Cardiac muscle cell (in vitro differentiated cells and primary cell): ENCODE measurements around the gene NUCKS1. TPM values are rescaled to one million over a fixed set of nuclear protein-coding genes. Genes with fewer than 3 reads are reported as not detected.

ENCODE experiments used
- DNase-seq, 2 donors: peaks; one replicate each; pipeline versions ENCODE4 v3.0.0 to v3.0.0-alpha.2; 2010 to 2017; ENCODE audit warnings: low read depth in 1 of 2, low spot score in 1 of 2
- H3K27ac ChIP-seq: fragments of 200-600 bp; sonication (generic); 2 replicates; pipeline ENCODE4 v1.5.1; 2016
- H3K27me3 ChIP-seq: fragments of 200-600 bp; sonication (generic); 2 replicates; pipeline ENCODE4 v1.6.0; 2016; ENCODE audit warnings: control low read depth
- H3K36me3 ChIP-seq: fragments of 200-600 bp; sonication (generic); 2 replicates; pipeline ENCODE4 v1.5.1; 2016; ENCODE audit warnings: control low read depth
- H3K4me1 ChIP-seq: fragments of 200-600 bp; sonication (generic); 2 replicates; pipeline ENCODE4 v1.8.1; 2017; ENCODE audit warnings: low read depth, mild to moderate bottlenecking, mixed run types
- H3K4me3 ChIP-seq: fragments of 200-600 bp; sonication (generic); 2 replicates; pipeline ENCODE4 v1.5.1; 2016; ENCODE audit warnings: mild to moderate bottlenecking
- H3K9me3 ChIP-seq: fragments of 200-600 bp; sonication (generic); 2 replicates; pipeline ENCODE4 v1.5.1; 2017; ENCODE audit warnings: low read depth, mild to moderate bottlenecking, control low read depth
- polyA plus RNA-seq: library from polyadenylated mRNA; unstranded; fragments of >200 nt; fragmentation: Nextera tagmentation; extraction: Ambion mirVana; gene quantifications from 2 replicates; pipeline ENCODE4 v1.2.1, GENCODE V29; 2016
- total RNA-seq: library from RNA; depleted of rRNA; stranded (reverse); fragments of >200 nt; gene quantifications from 2 replicates; pipeline ENCODE4 v1.2.3, GENCODE V29; 2016
- TF ChIP-seq, protein P1 (sequence below): IDR thresholded peaks from 2 replicates; pipeline ENCODE4 v1.5.1; 2012; ENCODE audit warnings: low read depth, mild to moderate bottlenecking, low read length

The NUCKS1 gene, protein sequence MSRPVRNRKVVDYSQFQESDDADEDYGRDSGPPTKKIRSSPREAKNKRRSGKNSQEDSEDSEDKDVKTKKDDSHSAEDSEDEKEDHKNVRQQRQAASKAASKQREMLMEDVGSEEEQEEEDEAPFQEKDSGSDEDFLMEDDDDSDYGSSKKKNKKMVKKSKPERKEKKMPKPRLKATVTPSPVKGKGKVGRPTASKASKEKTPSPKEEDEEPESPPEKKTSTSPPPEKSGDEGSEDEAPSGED
- total RNA-seq (100 and 175 TPM in 2 replicates), polyA plus RNA-seq (47.0 and 80.9 TPM in 2 replicates)

DNA sequence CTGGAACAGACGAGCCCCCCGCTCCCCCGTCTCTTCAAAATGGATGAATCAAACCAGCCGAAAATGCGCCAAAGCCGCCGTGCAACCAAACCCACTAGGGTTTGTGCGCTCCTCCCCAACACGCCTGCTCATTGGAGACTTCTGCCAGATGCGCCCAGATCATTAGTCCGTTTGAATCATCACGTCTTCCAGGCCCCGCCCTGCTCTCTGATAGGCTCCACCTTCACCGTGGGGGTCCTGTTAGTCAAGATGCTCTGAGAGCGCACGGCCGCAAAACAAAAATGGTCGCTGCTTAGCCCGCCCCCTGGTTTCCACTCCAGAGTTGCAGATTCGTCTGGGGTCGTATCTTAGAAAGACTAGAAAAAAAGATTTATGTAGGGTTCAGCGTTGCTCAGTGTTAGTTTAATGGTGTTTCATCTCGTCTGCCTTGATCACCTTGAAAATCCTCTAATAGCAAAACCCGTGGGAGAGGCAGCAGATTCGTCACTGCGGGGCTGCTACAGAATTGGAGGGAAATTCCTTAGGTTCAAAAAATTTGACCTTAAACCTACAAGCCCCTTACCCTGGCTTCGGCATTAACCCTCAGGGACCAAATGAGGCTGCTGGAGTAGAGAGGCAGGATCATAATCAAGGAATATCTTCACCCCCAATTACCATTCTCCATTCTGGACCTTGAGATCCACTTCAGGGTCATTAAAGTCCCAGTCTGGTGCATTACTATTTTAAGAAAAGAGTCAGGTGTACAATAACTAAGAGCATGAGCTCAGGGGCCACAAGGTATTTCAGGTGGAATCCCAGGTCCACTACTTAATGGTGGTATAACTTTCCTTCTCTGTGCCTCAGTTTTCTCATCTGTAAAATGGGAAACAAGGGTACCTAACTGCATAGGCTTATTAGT, at the start of gene NUCKS1:
Gene NUCKS1, minus strand, starts transcription at position 45 of the 898 bp plus-strand sequence. CDS start 209 bp downstream, outside the sequence.
- peaks cover 19% of the 10 kb centered on the region for H3K4me1 ChIP-seq
- peak within 1 kb of the TSS; percentile 99 for H3K27ac ChIP-seq
- H3K9me3 ChIP-seq: no peaks in the 10 kb centered on the region
- H3K36me3 ChIP-seq: no peaks in the 10 kb centered on the region
- DNase-seq: peak; percentile 98 to 100
- H3K27me3 ChIP-seq: no peaks in the 10 kb centered on the region
- peak within 1 kb of the TSS; percentile 95 for H3K4me3 ChIP-seq
- TF ChIP-seq, protein P1, sequence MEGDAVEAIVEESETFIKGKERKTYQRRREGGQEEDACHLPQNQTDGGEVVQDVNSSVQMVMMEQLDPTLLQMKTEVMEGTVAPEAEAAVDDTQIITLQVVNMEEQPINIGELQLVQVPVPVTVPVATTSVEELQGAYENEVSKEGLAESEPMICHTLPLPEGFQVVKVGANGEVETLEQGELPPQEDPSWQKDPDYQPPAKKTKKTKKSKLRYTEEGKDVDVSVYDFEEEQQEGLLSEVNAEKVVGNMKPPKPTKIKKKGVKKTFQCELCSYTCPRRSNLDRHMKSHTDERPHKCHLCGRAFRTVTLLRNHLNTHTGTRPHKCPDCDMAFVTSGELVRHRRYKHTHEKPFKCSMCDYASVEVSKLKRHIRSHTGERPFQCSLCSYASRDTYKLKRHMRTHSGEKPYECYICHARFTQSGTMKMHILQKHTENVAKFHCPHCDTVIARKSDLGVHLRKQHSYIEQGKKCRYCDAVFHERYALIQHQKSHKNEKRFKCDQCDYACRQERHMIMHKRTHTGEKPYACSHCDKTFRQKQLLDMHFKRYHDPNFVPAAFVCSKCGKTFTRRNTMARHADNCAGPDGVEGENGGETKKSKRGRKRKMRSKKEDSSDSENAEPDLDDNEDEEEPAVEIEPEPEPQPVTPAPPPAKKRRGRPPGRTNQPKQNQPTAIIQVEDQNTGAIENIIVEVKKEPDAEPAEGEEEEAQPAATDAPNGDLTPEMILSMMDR: peak; percentile 11

GRCh38 chr1:205798577-205798976, 48.6 kb upstream of the NUCKS1 start:
- TF ChIP-seq, protein P1: no peak
- no peak for DNase-seq
- Histone ChIP-seq H3K36me3 (peaks cover 43% of the 10 kb centered on the region), H3K4me3 (no peak overlapping the region), H3K27ac (peak overlapping the region; percentile 85), H3K4me1 (peaks cover 30% of the 10 kb centered on the region), H3K9me3 (no peaks in the 10 kb centered on the region), H3K27me3 (no peaks in the 10 kb centered on the region)

- Histone ChIP-seq H3K4me3 (no peak overlapping the region), H3K27ac (peak overlapping the region; percentile 85), H3K36me3 (peaks cover 54% of the 10 kb centered on the region), H3K27me3 (no peaks in the 10 kb centered on the region), H3K4me1 (peaks cover 29% of the 10 kb centered on the region), H3K9me3 (no peaks in the 10 kb centered on the region)
- DNase-seq: no peak
- TF ChIP-seq, protein P1: no peak
These were observed 47.2 kb upstream of the NUCKS1 start for GRCh38 chr1:205797168-205797567.

DNA sequence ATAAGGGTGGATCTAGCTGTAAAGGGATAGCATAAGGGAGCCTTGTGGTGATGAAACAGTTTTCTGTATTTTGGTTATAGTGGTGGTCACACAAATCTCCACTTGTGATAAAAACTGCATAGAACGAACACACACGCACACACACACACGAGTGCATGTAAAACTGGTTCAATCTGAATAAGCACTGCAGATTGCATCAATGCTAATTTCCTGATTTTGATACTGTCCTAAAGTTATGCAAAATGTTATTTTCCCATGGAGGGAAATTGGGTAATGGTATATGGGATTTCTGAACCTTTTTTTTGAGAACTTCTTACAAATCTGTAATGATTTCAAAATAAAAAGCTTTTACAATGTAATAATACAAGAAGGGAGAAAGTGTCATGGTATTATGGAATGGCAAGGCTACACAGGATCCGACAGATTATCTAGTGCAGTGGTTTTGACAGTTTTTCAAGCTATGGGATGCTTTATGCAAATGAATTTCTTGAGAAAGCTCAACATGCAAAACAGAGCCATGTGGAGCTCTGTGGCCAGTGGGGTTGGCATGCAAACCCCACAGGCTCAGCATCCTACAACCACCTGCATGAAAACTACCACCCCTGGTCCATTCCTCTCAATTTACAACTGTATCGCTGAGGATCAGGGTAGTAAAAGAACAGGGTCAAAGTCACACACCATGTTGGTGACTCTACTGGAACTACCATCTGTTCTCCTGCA, 44.2 kb upstream of the NUCKS1 start:
- Histone ChIP-seq H3K4me1 (peaks cover 10% of the 10 kb centered on the region), H3K9me3 (no peaks in the 10 kb centered on the region), H3K36me3 (peaks cover 70% of the 10 kb centered on the region), H3K4me3 (no peak overlapping the region), H3K27me3 (no peaks in the 10 kb centered on the region), H3K27ac (peak overlapping the region; percentile 80)
- DNase-seq: no peak
- TF ChIP-seq, protein P1: no peak

DNA sequence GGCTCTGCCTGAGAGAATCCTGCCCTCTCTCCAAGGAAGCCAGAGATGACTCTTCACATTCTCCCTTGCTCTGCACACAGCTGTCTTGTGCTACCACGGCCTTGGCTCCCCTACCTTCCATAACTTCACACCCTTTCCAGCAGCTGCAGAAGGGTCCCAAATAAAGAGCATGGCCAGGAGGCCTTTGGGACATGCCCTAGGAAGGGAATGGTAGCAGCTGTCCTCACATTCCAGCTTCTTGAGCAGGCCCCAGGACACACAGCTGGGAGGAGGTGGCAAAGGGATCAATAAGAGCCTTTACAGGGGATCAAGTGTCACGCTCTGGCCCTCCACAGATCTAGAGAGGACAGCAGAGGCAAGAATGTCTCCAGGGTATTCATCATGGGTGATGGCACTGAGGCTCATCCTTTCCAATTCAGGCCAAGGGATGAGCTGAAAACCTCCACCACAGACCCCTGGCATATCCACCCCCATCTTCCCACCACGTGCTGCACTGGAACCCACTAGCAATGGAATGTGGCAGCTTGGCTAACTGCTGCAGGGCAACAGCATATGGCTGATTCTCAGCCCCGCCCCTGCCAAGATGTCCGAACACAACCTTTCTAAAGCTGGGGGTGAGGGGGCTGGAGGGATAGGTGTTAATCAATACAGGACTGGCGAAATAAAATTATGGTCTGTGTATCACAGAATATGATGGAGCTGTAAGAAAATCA, 43.1 kb upstream of the NUCKS1 start:
- Histone ChIP-seq H3K27me3 (no peaks in the 10 kb centered on the region), H3K4me3 (no peak overlapping the region), H3K9me3 (no peaks in the 10 kb centered on the region), H3K36me3 (peaks cover 60% of the 10 kb centered on the region), H3K4me1 (peaks cover 10% of the 10 kb centered on the region), H3K27ac (peak overlapping the region; percentile 80)
- DNase-seq: no peak
- TF ChIP-seq, protein P1: no peak
